NCI-H2227 (cell line): ENCODE results near the gene ATXN7L1.
A peak's percentile ranks its signal among the peaks of the same experiment; 100 is the strongest.

ENCODE experiments used
- DNase-seq: peaks from one replicate; lab custom pipeline; 2025; ENCODE audit not compliant: unreplicated experiment; lab: John Stamatoyannopoulos, UW

Gene ATXN7L1

GRCh38 chr7:105751054-105751453, 125.3 kb downstream of the ATXN7L1 start:
- DNase-seq, result no peak

GRCh38 chr7:105748701-105749100, 127.7 kb downstream of the ATXN7L1 start:
- DNase-seq, result no peak

GRCh38 chr7:105745681-105746330, 130.6 kb downstream of the ATXN7L1 start:
- no peak for DNase-seq

- DNase-seq, result no peak
Observed at GRCh38 chr7:105744258-105744657, 132.1 kb downstream of the ATXN7L1 start.

- peak; percentile 54 for DNase-seq
Observed at GRCh38 chr7:105743351-105744090, 132.9 kb downstream of the ATXN7L1 start.

DNA sequence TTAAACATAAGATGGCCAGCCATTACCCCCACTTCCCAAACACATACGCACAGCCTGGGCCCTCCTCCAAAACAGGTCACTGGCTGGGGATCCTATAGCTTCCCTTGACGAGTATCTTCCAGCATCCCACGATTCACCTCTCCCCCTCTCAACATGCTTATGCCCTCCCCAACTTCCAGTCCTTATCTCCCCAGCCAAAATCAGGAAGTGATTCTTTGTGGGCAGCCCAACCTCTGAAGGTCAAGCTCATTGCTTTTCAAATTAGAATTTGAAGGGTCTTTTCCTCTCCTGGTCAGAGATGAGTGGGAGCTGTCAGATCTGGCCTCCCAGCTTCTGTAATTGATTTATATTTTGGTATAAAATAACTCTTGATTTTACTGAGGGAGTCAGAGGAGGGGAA, 133.6 kb downstream of the ATXN7L1 start:
- no peak for DNase-seq

- no peak for DNase-seq
Observed at GRCh38 chr7:105741982-105742381, 134.4 kb downstream of the ATXN7L1 start.

- no peak for DNase-seq
Observed at GRCh38 chr7:105738133-105738532, 138.3 kb downstream of the ATXN7L1 start.

DNA sequence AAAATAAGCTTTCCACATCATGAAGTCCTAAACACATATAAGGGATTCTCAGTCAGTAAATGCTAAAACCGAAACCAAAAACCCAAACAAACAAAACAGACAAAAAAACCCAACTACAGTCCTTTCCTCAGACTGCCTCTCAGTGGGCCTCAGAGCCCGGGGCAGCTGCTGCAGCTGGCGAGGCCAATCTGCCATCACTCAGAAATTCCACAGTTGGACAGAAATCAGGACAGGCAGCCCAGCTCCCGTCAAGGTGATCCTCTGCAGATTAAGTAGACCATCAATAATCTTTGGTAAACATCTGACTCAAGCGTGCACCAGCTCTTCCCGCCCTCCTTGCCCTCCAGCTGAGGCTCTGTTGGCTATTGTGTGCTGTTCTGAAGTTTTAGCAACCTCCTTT, 142.2 kb downstream of the ATXN7L1 start:
- no peak for DNase-seq

DNA sequence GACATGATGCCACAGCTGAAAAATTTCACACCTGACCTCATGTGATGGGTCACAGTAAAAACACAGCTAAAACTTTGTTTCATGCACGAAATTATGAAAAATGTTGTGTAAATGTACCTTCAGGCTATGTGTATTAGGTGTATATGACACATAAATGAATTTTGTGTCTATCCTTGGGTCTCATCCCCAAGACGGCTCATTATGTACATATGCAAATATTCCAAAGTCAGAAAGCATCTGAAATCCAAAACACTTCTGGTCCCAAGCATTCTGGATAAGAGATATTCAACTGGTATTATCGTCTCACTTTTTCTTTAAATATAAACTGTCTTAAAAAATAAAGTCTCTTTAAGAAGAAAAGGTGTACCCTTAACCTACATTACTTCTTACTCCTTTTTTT, 145.4 kb downstream of the ATXN7L1 start:
- DNase-seq, result no peak

- no peak for DNase-seq
Observed at GRCh38 chr7:105728028-105728427, 148.4 kb downstream of the ATXN7L1 start.

- no peak for DNase-seq
Observed at GRCh38 chr7:105724688-105725087, 151.7 kb downstream of the ATXN7L1 start.

DNA sequence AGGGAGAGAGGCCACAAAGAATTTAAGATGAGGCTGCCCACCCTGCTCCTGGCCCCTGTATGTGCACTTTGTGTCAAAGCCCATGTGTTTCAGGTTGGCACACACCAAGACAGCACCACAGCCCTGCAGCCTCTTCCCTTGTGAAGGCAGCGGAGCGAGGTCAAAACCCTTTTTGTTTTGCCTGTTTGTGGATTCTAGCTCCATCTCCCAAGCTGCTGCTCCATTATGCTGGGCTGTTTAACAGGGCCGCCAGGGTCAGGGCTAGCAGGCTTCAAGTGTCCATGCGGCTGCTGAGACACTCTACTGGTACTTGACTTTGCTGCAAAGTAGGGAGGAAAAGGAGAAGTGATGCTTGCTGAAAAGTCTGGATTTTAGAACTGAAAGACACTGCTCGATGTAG, 152.8 kb downstream of the ATXN7L1 start:
- DNase-seq, result peak; percentile 93

DNA sequence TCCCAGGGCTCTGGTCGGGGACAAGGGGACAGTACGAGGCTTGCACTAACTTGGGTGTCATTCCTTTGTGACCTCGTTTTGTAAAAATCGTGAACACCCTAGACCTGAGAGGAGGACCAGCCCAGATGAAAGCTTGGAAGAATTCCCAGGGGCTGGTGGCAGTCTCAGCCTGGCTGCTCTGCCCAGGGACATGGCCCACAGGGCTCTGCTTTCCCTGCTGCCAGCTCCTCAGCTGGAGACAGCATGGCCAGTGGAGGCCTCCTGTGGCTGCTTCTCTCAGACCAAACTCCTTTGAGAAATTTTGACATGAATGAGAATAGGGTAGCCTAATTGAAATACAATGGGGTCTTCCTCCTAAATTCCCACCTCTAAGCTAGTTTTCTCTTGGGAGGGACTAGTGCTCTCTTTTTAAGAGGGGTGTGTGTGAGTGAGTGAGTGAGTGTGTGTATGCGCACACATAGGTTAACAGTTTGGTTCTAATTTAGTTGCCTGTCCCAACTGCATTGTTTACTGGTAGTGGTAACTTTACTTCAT, 154.8 kb downstream of the ATXN7L1 start:
- DNase-seq, result no peak

DNA sequence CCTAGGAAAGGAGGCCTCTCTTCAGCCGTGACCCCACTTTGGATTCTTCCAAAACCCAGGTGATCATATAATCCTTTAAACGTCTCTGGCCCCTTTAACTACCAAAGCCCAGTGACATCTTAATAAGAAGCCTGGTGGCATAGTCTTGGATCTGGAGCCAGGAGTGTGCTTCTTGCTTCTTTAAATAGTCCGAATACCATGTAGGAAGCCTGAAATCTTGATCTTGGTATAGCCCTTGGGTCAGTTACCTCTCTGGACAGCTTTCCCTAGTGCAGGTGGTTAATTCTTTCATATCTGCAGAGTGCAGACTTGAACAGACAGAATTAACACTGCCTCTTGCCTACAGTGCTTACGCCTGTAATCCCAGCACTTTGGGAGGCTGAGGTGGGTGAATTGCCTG, 156.5 kb downstream of the ATXN7L1 start:
- DNase-seq, result no peak

DNA sequence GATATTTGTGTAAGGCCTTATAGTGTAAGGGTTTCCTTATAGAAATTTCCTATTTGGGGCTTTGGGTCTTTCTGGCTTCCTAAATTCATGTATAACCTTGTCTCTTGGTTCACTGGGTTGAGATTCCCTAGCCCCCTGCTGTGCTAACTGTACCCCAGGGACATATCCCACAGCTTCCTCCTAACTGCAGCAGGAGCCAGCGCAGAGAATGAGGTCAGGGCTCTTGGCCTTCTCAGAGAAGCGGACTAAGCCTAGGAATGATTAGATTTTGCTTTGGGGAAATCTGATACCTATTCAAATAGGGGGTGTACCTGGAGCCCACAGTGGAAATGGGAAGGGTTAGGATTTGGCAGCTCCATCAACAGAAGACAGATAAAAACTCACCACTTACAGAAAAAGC, 157.0 kb downstream of the ATXN7L1 start:
- peak; percentile 46 for DNase-seq

DNA sequence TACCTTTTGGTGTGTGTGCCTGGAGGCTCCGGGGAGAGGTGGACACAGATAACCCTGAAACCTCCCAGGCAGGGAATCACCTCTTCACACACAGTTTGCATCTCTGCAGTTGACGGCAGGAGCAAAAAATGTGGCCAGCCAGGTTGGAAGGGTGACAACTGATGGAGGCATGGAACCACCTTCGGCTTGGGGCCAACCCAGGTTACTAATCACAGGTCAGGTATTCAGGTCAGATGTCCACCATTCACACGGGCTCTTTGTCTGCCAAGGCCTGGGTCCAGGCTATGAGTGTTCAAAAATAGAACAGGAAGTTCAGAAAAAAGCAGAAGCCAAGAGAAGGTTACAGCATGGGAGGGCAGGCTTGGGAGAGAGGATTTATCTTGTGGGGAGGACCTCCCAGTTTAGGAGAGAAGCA, 157.9 kb downstream of the ATXN7L1 start:
- DNase-seq, result no peak

DNA sequence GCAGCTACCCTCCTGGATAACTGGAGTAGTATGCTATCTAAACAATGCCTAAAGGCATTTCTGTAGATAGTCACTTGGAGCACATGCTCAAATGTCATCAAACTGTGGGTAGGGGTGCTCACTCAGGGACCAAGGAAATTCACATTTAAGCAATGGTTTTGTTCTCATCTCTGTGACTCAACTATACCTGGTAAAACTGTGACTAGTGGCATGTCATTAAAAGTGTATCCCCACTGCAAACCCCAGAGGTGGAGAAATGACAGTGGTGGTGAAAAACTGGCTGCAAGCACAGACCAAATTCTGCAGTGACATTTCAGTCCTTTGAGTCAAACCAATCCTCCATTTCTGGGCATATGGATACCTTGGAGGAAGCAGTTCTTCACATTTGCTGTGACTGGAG, 160.9 kb downstream of the ATXN7L1 start:
- no peak for DNase-seq

DNA sequence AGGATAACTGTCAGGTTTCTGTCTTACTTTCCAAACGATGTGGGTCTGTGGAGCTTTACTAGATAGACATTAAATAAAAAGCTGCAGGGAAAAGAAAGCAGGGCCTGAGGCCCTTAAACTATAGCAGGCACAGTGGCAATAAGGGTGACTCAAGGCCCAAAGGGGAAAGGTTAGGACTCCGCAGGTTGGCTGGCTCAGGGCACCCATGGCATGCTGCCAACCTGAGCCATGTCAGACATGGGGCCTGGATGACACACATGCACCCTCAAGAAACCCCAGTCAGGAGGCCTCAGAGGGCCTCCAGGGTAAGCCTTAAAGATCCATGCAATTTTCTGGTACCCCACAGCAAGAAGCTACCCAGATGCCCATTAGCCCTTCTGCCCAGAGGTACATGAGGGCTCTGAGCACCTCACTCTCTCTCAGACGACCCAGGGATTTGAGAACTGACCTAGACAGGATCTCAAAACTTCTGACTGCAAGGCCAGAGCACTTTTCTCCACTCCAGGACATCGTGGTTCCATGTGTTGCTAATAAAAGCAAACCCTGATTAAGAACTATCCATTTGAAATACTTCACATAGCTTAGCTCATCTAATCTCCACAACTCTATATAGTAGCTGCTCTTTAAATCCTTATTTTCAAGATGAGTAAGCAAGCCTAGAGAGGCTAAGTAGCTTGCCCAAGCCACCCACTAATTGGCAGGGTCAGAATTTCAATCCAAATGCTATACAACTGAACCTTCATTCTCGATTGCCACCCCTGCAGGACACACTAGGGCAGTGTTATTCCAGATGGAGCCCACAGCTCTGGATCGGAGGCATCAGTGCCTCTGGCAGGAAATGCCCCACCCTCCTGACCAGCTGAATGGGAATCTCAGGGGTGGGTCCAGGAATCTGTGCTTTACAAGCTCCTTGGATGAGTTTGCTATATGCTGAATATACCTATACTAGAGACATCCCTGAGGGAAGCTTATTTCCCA, 162.6 kb downstream of the ATXN7L1 start:
- DNase-seq, result no peak

- no peak for DNase-seq
Observed at GRCh38 chr7:105712877-105713276, 163.5 kb downstream of the ATXN7L1 start.

DNA sequence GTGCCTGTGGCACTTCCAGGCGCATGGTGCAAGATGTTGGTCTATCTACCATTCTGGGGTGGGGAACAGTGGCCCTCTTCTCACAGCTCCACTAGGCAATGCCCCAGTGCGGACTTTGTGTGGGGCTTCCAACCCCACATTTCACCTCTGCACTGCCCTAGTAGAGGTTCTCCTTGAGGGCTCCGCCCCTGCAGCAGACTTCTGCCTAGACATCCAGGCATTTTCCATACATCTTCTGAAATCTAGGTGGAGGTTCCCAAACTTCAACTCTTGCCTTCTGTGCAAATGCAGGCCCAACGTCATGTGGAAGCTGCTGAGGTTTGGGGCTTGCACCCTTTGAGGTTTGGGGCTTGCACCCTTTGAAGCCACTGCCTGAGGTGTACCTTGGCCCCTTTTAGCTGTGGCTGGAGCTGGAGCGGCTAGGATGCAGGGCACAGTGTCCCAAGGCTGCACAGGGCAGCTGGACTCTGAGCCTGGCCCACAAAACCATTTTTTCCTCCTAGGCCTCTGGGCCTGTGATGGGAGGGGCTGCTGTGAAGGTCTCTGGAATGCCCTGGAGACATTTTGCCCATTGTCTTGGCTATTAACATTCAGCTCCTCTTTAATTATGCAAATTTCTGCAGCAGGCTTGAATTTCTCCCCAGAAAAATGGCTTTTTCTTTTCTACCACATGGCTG, 164.5 kb downstream of the ATXN7L1 start:
- no peak for DNase-seq
